GM19351 (cell line): ENCODE data around the gene TNNC1.

Source experiments
- ATAC-seq: cut with Tn5 transposase; IDR thresholded peaks from one replicate; pipeline ENCODE4 v1.9.1; 2021; ENCODE audit warnings: mild to moderate bottlenecking, moderate library complexity; ENCODE audit not compliant: unreplicated experiment

The TNNC1 gene

GRCh38 chr3:52484680-52485461 lies 31.0 kb upstream of the TNNC1 start:
- no peak for ATAC-seq

GRCh38 chr3:52483577-52484381 lies 29.9 kb upstream of the TNNC1 start:
- no peak for ATAC-seq

- no peak for ATAC-seq
Measured at GRCh38 chr3:52483081-52483480, 29.2 kb upstream of the TNNC1 start.

- no peak for ATAC-seq
Measured at GRCh38 chr3:52481819-52482521, 28.1 kb upstream of the TNNC1 start.

GRCh38 chr3:52480768-52481715 lies 27.2 kb upstream of the TNNC1 start:
- ATAC-seq, result no peak

GRCh38 chr3:52479877-52480575 lies 26.2 kb upstream of the TNNC1 start:
- no peak for ATAC-seq

- no peak for ATAC-seq
Measured at GRCh38 chr3:52479037-52479876, 25.4 kb upstream of the TNNC1 start.

GRCh38 chr3:52477796-52478095 lies 23.9 kb upstream of the TNNC1 start:
- ATAC-seq, result no peak

- no peak for ATAC-seq
Measured at GRCh38 chr3:52477076-52477795, 23.4 kb upstream of the TNNC1 start.

- ATAC-seq, result no peak
Measured at GRCh38 chr3:52473026-52473425, 19.2 kb upstream of the TNNC1 start.

GRCh38 chr3:52472239-52473000 lies 18.6 kb upstream of the TNNC1 start:
- no peak for ATAC-seq

GRCh38 chr3:52471371-52472238 lies 17.8 kb upstream of the TNNC1 start:
- ATAC-seq, result no peak

GRCh38 chr3:52470920-52471319 lies 17.1 kb upstream of the TNNC1 start:
- ATAC-seq, result no peak

- ATAC-seq, result no peak
Measured at GRCh38 chr3:52469001-52469400, 15.2 kb upstream of the TNNC1 start.

GRCh38 chr3:52468336-52468735 lies 14.5 kb upstream of the TNNC1 start:
- ATAC-seq, result no peak

- no peak for ATAC-seq
Measured at GRCh38 chr3:52463416-52463815, 9.6 kb upstream of the TNNC1 start.

- ATAC-seq, result no peak
Measured at GRCh38 chr3:52461874-52462273, 8.0 kb upstream of the TNNC1 start.
